Endodermal cell (in vitro differentiated cells): ENCODE measurements around the gene DENND1C. TPM values are rescaled to one million over a fixed set of nuclear protein-coding genes. Genes with fewer than 3 reads are reported as not detected.

Experiments
- DNase-seq: peaks from one replicate; pipeline ENCODE4 v3.0.0-alpha.2; 2017
- H3K27ac ChIP-seq: 2 replicates; pipeline ENCODE4 v1.5.1; 2013; ENCODE audit warnings: mild to moderate bottlenecking, low read depth, low read length, moderate library complexity
- H3K27me3 ChIP-seq: 2 replicates; pipeline ENCODE4 v1.6.1; 2013; ENCODE audit warnings: mild to moderate bottlenecking, low read length, moderate library complexity; ENCODE audit not compliant: insufficient read depth, control insufficient read depth, poor library complexity, severe bottlenecking
- H3K36me3 ChIP-seq: 2 replicates; pipeline ENCODE4 v1.7.0; 2013; ENCODE audit warnings: mild to moderate bottlenecking, low read length, moderate library complexity; ENCODE audit not compliant: control insufficient read depth, insufficient read depth
- H3K4me1 ChIP-seq: one replicate; pipeline ENCODE4 v1.7.0; 2013; ENCODE audit warnings: low read length; ENCODE audit not compliant: control insufficient read depth, insufficient read depth
- H3K4me3 ChIP-seq: 2 replicates; pipeline ENCODE4 v1.5.1; 2013; ENCODE audit warnings: mild to moderate bottlenecking, low read length, moderate library complexity
- H3K9ac ChIP-seq: 2 replicates; pipeline ENCODE4 v1.6.1; 2013; ENCODE audit warnings: mild to moderate bottlenecking, low read length, moderate library complexity; ENCODE audit not compliant: poor library complexity, severe bottlenecking; ENCODE audit errors: extremely low read depth
- H3K9me3 ChIP-seq: 2 replicates; pipeline ENCODE4 v1.6.1; 2013; ENCODE audit warnings: mild to moderate bottlenecking, low read length, moderate library complexity; ENCODE audit not compliant: control insufficient read depth
- H3K27ac Mint-ChIP-seq: 2 replicates; pipeline ENCODE4 v1.8.0; 2020; ENCODE audit warnings: mixed read lengths
- H3K27me3 Mint-ChIP-seq: 2 replicates; pipeline ENCODE4 v1.8.0; 2021; ENCODE audit warnings: mild to moderate bottlenecking, mixed read lengths; ENCODE audit not compliant: insufficient read depth
- H3K36me3 Mint-ChIP-seq: 2 replicates; pipeline ENCODE4 v1.8.0; 2020; ENCODE audit warnings: low read depth, mixed read lengths
- H3K4me1 Mint-ChIP-seq: 2 replicates; pipeline ENCODE4 v1.8.0; 2020; ENCODE audit warnings: mixed read lengths
- H3K4me3 Mint-ChIP-seq: 2 replicates; pipeline ENCODE4 v1.8.0; 2020; ENCODE audit warnings: mild to moderate bottlenecking, moderate library complexity, mixed read lengths
- H3K9me3 Mint-ChIP-seq: 2 replicates; pipeline ENCODE4 v1.8.0; 2020; ENCODE audit warnings: mild to moderate bottlenecking, mixed read lengths
- CTCF ChIP-seq: fragments of 200-600 bp; sonication (generic); conservative IDR thresholded peaks from 2 replicates; pipeline ENCODE4 v1.5.0; 2021; ENCODE audit warnings: antibody characterized with exemption, mild to moderate bottlenecking
- WGBS, 2 experiments: methylation state at CpG; one replicate each; pipeline versions ENCODE4 v1.1.5 to v1.1.7; 2013; ENCODE audit warnings: missing lambda C conversion rate in 2 of 2, mixed read lengths in 1 of 2; ENCODE audit not compliant: insufficient coverage in 1 of 2, insufficient read length in 1 of 2; 5-methylcytosine and 5-hydroxymethylcytosine counted together
- total RNA-seq, 2 donors: library from RNA; stranded (reverse); fragmentation: NEBNext Ultra II Directional in 1 of 2; extraction: Animal tissue kit (Norgen Biotek cat#: 25700) in 1 of 2; gene quantifications; 2 replicates in 1 of 2; 3 replicates in 1 of 2; pipeline ENCODE4 v1.2.1, GENCODE V29; 2021

DENND1C gene
- total RNA-seq, 2 donors from 2014 or later: 1.7 to 2.1 TPM

DNA sequence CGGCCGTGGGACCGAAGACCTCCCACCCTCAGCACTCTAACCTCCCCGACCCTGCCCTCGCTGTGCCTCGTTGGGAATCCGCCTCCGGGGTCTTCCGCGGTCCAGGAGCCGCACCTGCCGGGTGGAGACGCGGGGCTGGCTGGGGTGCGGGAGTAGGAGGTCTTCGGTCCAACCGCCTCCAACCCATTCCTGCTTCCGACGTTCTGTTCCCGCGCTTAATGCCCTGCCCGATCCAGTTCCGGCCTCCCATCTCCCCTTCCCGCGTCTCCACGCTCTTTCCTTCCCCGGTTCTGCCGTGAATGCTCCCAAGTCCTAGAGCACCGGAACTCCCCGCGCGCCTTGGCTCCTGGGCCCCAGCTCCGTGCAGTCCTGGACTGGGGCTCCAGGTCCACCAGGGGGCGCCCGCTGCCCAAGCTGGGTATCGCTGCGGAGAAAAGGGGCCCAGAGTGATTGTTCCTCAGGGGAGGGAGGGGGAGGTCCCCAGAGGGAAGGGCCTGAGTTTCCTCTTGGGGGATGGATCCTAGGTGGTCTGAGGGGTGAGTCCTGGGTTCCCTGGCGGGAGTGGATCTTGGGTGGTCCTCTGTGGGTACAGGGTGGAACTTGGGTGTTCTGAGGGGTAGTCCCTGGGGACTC is 35.2 kb upstream of the DENND1C start:
- Mint-ChIP-seq H3K9me3 (peaks cover 3% of the 10 kb centered on the region), H3K27me3 (peaks cover 13% of the 10 kb centered on the region), H3K36me3 (no peaks in the 10 kb centered on the region), H3K4me1 (peaks cover 1% of the 10 kb centered on the region), H3K27ac (peak overlapping the region; percentile 81), H3K4me3 (peak overlapping the region; percentile 72)
- peak; percentile 97 for DNase-seq
- Histone ChIP-seq H3K9me3 (no peaks in the 10 kb centered on the region), H3K4me3 (peak overlapping the region; percentile 79), H3K27ac (no peak overlapping the region), H3K4me1 (no peaks in the 10 kb centered on the region), H3K27me3 (no peaks in the 10 kb centered on the region), H3K9ac (no peak overlapping the region), H3K36me3 (no peaks in the 10 kb centered on the region)
- 2% methylated on average over 13 to 36 of the region's 38 CpGs for WGBS, 2 experiments
- TF ChIP-seq CTCF: peak; percentile 98

DNA sequence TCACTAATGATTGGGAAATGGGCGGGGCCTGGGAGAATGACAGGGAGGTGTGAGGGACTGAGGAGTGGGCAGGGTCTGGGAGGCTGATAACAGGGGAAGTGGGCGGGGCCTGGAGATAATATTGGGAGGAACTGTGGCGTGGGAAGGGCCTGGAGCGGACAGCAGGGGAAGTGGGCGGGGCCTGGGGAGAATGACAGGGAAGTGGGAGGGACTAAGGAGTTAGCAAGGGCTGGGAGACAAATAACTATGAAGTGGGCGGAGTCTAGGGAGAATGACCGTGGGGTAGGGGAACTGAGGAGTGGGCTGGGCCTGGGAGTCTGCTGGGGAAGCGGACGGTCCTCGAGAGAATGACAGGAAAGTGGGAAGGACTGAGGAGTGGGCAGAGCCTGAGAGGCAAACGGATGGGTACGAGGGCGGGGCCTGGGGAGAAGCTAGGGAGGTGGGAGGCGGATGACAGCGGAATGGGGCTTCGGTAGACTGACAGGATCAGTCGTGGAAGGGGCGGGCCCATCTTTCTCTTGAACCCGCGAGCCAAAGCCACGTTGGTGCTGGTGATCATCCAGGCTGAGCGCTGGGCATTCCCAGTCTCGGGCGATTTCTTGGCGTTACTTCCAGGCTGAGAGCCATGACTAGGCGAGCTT is 34.6 kb upstream of the DENND1C start:
- WGBS, 2 experiments: 6 to 7% methylated on average over 11 to 26 of the region's 26 CpGs
- H3K27ac Mint-ChIP-seq: peak overlapping the region; percentile 84
- peak overlapping the region; percentile 72 for H3K4me3 Mint-ChIP-seq
- DNase-seq: peak; percentile 99
- Histone ChIP-seq H3K27me3 (no peaks in the 10 kb centered on the region), H3K9ac (no peak overlapping the region), H3K27ac (no peak overlapping the region), H3K9me3 (no peaks in the 10 kb centered on the region), H3K4me1 (no peaks in the 10 kb centered on the region), H3K36me3 (no peaks in the 10 kb centered on the region), H3K4me3 (peak overlapping the region; percentile 79)
- peaks cover 1% of the 10 kb centered on the region for H3K4me1 Mint-ChIP-seq
- TF ChIP-seq CTCF: no peak
- no peaks in the 10 kb centered on the region for H3K36me3 Mint-ChIP-seq
- H3K9me3 Mint-ChIP-seq: peaks cover 3% of the 10 kb centered on the region
- H3K27me3 Mint-ChIP-seq: peaks cover 12% of the 10 kb centered on the region

DNA sequence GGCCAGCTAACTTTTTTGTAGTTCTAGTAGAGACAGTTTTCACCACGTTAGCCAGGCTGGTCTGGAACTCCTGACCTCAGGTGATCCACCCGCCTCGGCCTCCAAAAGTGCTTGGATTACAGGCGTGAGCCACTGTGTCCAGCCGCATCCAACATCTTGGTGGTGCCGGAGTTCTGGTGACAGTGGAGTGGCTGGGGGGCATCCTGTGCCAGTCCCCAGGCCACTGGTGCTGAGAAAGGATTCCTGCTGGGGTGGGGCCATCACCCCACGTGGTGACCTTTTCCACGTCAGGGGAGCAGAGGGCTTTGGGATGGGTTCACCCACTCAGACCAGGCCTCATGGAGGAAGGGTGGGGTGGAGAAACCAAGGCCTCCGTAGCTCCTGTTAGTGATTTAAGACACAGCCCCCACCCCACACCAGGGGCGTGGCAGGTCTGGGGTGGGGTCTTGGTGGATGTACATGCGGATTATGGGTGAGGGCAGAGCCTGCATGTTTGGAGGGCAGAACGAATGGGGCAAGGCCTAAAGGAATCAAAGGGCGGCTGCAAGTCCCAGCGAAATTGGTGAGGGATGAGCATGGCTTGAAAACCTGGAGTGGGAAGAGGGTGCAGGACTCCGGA is 33.4 kb upstream of the DENND1C start:
- no peak overlapping the region for H3K4me3 Mint-ChIP-seq
- WGBS, 2 experiments: 85 to 89% methylated on average over 10 to 14 of the region's 15 CpGs
- peaks cover 1% of the 10 kb centered on the region for H3K4me1 Mint-ChIP-seq
- H3K36me3 Mint-ChIP-seq: no peaks in the 10 kb centered on the region
- TF ChIP-seq CTCF: no peak
- DNase-seq: no peak
- no peaks in the 10 kb centered on the region for H3K27me3 ChIP-seq
- no peak overlapping the region for H3K27ac Mint-ChIP-seq
- H3K27ac ChIP-seq: no peak overlapping the region
- no peak overlapping the region for H3K9ac ChIP-seq
- no peaks in the 10 kb centered on the region for H3K36me3 ChIP-seq
- H3K4me1 ChIP-seq: no peaks in the 10 kb centered on the region
- no peaks in the 10 kb centered on the region for H3K9me3 ChIP-seq
- H3K9me3 Mint-ChIP-seq: peaks cover 3% of the 10 kb centered on the region
- H3K27me3 Mint-ChIP-seq: peaks cover 11% of the 10 kb centered on the region
- H3K4me3 ChIP-seq: no peak overlapping the region
